IPS-11a (cell line): Measurements from ENCODE around the gene HIPK2.
"Not testable (repeated sequence)": the region's sequence is repeated elsewhere in the genome, so short reads cannot be mapped to it uniquely, and the experiment has no call there.

Experiments
- H3K4me3 ChIP-seq: one replicate; pipeline ENCODE4 v1.5.1; 2013; ENCODE audit warnings: low read depth, low read length, control low read depth

Gene HIPK2

DNA sequence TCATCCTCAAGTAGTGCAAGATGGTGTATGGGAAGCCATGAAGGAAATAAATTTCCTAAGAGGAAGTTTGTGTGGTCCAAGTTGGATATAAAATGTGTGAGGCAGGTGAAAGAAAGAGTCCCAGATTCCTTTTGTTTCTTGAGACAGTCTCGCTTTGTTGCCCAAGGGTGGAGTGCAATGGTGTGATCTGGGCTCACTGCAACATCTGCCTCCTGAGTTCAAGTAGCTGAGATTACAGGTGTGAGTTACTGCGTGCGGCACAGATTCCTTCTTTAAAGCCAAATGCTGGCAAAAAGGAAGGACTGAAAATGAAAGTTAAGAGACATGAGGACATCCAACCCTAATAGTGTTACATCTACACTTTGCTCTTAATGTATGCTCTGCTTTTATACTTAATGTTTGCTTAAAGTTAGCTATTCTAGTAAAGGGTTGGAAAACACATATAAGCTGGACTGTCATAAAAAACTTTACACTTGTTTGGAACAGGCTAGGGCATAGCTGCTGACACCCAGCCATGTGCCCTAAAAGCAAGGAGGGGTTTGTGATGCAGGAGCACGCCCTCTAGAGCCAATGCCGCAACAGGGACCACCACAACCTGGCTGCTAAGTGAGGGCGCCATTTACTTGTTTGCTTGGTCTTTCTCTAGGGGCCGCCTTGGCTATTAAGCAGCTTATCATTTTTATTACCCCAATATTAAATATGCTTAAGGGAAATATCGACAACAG is 219.8 kb downstream of the HIPK2 start:
- no peak overlapping the region for H3K4me3 ChIP-seq

DNA sequence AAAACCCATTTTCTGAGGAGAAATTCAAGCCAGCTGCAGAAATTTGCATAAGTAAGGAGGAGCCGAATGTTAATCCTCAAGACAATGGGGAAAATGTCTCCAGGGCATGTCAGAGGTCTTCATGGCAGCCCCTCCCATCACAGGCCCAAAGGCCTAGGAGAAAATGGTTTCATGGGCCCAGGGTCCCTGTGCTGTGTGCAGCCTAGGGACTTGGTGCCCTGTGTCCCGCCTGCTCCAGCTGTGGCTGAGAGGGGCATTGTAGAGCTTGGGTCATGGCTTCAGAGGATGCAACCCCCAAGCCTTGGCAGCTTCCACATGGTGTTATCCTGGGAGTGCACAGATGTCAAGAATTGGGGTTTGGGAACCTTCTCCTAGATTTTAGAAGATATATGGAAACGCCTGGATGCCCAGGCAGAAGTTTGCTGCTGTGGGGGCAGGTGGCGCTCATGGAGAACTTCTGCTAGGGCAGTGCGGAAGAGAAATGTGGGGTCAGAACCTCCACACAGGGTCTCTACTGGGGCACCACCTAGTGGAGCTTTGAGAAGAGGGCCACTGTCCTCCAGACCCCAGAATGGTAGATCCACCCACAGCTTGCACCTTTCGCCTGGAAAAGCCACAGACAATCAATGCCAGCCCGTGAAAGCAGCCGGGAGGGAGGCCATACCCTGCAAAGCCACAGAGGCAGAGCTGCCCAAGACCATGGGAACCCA is 223.7 kb downstream of the HIPK2 start:
- H3K4me3 ChIP-seq, result not testable (repeated sequence)

DNA sequence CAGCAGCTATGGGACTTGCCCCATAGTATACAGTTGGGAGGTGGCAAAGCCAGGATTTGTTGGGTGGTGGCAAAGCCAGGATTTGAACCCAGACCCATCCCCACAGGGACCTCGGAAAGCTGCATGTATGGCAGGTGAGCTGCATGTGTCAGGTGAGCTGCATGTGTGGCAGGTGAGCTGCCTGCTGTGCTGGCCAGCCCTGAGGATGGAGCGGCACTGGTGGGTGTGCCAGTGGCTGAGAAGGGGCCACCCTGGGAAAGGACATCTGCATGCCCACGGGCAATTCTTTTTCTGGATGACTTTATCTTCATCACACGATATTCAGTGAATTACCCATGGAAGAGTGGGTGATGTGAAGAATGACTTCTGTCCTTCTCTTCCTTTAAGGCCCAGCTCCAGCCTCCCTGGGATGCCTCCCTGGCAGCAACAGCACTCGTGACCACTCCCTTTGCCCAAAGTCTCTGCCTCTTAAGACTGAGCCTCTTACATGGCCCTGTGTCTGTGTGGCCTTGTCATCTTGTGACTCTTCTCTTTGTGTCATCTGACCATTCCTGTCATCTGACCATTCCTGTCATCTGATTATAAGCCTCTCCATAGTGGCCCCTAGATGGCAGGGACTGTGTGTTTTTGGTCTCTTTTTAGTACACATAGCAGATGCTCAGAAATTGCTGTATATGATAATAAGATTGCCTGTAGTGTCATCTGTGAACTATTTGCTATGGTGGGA is 229.3 kb downstream of the HIPK2 start:
- H3K4me3 ChIP-seq, result no peak overlapping the region

DNA sequence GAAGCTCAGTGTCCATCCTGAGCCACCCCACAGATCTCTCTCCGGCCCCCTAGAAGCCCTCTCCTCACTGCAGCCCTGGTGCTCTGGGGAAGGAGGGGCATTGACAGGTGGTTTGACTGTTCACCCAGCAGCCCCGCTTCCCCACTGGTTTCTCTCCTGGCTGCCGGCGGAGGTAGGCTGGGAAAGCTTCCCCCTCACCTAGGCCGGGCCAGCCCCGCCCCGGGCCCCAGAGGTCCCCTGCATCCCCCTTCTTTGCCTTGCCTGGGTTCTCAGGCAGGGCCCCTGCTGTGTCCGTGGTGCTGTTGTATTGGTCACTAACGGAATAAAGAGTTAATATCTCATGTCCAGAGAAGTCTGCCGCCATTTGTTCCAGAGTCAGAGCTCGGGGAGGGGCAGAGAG is 233.2 kb downstream of the HIPK2 start:
- no peak overlapping the region for H3K4me3 ChIP-seq

DNA sequence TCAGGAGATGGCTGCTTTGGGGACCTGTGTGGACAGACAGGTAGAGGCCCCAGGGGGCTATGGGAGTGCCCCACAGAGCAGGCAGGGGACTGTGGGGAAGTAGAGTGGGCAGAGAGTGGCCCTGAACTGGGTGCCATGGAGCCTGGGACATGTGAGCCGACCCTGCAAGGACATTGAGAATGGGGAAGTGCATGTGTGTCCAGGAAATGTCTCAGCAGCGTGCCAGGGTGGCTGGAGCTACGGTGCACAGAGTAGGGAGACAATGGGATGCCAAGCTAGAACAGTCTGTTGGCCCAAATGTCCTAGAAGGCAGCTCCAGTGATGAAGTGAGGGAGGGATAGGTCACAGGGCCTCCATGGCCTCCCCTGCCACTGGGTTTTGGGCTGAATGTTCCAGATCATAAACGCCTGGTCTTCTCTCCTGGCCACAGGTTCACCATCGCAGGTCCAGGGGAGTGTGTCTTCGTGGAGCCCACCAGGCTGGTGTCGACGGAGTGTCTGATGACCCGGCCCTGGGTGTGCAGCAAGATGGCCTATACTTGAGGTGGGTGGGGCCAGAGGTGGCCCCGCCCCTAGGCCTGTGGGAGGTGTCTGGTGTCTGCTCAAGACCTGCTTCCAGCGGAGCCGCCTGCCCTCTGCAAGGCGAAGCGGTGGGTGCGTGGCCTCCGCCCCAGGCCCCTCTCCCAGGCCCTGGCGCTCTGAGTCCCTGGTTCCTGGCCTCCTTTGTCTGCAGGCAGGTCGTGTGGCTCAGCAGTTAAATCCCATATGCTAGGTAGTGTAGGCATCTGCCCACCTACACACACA is 233.8 kb downstream of the HIPK2 start:
- H3K4me3 ChIP-seq, result no peak overlapping the region

DNA sequence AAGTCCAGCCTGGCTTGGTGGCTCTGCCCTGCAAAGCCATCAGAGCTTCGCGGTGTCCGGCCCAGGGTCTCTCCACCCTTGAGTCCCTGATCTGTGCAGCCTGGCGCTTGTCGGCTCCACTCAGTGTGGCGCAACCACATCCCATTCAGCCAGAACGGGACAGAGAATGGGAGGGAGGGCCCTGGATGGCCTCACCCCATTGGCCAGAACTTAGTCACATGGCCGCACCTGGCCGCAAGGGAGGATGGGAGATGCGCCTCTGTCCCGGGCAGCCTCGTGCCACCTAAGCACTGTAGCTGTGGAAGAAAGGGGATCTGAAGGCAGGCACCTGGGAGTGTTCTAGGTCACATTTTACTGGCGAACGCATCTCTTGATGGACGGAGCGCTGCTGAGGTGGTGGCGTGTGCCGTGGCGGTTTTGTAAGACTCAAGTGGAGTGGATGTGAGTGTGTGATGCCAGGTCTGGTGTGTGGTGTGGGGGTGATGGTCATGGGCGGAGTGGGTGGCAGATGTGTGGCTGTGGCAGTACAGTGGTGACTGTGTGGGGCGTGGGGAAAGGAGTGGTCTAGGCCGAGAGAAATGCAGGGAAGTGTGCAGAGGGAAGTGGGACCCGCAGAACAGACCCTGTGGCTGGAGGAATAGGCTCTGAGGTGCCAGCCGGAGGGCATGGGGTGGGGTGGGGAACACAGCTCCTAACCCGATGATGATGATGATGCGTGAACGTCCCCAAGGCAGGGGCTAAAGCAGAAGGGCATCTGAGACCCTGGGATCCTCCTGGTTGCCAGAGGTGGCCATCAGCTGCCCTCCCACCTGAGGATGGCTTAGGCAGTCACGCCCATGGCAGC is 235.3 kb downstream of the HIPK2 start:
- H3K4me3 ChIP-seq, result no peak overlapping the region

DNA sequence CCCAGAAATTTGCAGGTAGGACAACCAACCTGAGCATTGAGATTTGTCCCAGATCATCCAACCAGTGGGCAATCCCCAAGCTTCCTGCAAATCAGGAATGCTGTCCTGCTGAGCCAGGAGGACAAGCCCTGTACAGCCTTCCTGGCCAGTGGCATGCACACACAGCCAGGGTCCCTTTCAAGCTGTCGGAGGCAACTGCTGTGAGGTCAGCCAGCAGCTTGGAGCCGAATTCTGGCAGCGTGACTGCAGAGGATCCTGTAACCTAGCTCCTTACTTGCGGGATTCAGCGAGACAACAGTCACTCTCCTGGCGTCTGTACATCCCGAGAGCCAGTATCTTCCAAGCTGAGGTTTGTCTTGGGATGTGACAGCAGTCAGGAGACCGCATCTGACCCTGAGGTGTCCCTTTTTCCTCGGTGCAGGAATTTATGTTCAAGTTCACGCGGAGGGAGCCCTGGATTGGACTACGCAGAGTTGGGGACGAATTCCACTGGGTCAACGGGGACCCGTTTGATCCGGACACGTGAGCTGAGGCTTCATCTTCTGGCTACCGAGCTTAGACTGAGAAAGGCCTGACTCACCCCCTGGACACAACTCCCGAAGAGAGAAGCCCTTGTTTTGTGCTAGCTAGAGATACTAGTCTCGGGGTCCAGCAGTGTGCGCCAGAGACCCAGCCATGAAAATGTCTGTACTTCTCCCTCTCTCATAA is 236.0 kb downstream of the HIPK2 start:
- no peak overlapping the region for H3K4me3 ChIP-seq

DNA sequence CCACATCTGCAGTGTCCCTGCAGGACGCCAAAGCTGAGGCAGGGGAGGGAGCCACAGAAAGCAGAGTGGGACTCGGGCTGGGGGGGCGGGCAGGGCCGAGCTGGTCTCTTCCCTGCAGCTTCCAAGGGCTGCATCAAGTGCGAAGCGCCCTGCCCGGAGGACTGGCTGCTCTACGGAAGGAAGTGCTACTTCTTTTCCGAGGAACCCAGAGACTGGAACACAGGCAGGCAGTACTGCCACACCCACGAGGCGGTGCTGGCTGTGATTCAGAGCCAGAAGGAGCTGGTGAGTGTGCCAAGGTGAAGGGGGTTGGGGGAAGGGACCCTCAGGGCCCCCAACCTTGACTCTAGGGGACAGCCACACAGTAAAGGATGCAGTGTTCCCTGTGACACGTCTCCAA is 237.6 kb downstream of the HIPK2 start:
- H3K4me3 ChIP-seq, result no peak overlapping the region

DNA sequence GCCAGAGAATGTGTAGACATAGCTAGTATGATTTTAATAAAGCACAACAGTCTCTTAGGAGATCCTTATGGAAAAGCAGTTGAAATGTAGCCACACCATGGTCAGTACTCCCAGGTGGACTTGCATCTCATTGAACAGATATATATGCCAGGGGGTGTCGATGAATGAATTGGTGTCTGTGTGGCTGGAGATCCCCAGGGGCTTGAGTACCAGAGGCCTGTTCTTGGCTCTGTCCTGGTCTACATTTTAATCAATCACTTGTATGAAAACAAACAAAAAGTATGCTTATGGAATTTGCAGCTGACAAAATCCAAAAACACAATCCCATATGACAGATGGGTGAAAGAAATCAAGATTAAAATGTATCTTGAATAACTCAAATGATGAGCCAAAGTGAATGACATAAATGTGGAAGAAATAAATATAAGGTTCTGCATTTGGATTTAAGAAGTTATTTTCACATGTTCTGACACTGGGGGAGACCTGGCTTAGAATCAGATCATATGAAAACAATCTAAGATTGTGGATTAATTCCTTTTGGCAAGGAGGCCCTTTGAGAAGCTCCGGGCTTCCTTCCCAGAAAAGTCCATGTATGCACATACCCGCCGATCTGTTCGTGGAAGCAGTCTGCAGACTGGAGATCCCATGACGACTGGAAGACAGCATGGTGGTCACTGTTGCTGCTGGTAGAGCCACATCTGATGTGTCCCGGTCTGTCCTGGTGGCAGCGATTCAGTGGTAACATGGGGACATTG is 238.7 kb downstream of the HIPK2 start:
- no peak overlapping the region for H3K4me3 ChIP-seq

DNA sequence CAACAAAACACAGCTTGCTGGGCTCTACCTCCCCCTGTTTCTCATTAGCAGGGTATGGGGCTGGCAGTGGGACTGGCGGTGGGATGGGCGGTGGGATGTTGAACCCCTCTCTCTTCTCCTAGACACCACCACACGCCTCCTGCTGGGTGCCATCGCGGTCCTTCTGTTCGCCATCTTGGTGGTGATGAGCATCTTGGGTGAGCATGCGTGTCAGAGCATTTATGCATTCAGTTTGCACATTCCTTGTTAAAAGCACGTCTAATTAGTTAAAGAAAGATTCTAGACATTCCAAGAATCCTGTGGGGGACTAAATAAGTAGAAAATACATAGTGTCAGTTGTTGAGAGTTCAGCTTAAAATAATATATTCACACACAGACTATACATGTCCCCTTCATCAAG is 241.6 kb downstream of the HIPK2 start:
- H3K4me3 ChIP-seq, result no peak overlapping the region

DNA sequence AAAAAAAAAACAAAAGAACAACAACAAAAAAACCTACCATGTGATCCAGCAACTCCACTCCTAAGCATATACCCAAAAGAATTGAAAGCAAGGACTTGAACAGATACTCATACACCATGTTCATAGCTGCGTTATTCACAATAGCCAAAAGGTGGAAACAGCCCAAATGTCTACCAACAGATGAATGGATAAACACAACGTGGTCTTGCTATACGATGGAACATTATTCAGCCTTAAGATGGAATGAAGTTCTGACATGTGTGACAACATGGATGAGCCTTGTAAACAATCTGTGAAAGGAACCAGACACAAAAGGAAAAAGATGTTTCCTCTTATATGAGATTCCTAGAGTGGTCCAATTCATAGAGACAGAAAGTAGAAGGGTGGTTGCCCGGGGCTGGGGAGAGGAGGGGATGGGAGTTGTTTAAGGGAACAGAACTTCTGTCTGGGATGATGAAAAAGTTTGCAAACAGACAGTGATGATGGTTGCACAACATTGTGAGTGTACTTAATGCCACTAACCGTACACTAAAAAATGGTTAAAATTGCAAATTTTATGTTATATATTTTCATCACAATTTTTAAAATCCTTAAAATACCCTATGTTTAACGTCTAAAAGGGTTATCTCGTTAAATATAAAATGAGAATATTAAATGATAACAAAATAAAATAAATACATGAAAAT is 242.7 kb downstream of the HIPK2 start:
- H3K4me3 ChIP-seq, result no peak overlapping the region

DNA sequence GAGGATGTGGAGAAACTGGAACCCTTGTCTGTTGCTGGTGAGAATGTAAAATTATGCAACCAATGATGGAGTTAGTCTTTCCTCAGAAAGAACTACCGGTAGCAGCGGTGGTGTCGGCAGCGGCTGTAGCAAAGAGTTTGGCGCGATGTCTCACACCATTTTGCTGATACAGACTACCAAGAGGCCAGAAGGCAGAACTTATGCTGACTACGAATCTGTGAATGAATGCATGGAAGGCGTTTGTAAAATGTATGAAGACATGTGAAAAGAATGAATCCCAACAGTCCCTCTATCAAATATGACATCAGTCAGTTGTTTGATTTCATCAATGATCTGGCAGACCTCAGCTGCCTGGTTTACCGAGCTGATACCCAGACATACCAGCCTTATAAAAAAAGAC is 243.7 kb downstream of the HIPK2 start:
- no peak overlapping the region for H3K4me3 ChIP-seq

DNA sequence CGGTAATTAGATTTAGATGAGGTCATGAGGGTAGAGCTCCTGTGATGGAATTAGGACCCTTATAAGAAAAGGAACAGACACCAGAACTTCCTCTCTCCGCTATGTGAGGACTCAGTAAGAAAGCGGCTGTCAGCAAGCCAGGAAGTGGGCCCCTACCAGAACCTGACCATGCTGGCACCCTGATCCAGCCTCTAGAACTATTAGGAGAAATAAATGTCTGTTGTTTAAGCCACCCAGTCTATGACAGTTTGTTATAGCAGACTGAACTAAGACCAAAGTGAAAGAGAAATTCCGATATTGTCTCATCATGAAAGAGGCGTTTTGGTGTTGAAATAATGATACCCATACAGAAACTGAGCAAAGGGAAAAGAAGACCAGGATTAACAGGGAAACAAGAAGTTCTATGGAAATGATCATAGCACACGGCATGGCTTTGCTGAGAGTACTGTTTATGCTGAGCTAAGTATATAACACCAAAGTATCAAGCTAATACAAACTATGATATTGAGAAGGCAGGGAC is 245.1 kb downstream of the HIPK2 start:
- no peak overlapping the region for H3K4me3 ChIP-seq

DNA sequence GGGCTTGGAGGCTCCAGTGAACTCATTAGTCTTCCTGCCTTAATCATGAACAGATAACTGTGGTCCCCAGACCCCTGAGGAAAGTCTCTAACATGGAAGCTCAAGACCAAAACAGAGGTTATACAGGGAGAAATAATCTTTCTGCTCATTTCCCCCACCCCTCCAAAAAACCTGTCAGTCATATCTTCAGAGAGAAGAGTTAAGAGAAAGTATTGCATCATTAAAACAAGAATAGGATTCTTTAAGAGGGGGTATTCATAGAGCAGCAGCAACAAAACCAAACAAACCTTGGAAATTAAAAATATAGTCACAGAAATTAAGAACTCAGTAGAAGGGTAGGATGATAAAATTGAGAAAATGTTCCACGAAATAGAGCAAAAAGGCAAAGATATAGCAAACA is 246.7 kb downstream of the HIPK2 start:
- H3K4me3 ChIP-seq, result no peak overlapping the region

DNA sequence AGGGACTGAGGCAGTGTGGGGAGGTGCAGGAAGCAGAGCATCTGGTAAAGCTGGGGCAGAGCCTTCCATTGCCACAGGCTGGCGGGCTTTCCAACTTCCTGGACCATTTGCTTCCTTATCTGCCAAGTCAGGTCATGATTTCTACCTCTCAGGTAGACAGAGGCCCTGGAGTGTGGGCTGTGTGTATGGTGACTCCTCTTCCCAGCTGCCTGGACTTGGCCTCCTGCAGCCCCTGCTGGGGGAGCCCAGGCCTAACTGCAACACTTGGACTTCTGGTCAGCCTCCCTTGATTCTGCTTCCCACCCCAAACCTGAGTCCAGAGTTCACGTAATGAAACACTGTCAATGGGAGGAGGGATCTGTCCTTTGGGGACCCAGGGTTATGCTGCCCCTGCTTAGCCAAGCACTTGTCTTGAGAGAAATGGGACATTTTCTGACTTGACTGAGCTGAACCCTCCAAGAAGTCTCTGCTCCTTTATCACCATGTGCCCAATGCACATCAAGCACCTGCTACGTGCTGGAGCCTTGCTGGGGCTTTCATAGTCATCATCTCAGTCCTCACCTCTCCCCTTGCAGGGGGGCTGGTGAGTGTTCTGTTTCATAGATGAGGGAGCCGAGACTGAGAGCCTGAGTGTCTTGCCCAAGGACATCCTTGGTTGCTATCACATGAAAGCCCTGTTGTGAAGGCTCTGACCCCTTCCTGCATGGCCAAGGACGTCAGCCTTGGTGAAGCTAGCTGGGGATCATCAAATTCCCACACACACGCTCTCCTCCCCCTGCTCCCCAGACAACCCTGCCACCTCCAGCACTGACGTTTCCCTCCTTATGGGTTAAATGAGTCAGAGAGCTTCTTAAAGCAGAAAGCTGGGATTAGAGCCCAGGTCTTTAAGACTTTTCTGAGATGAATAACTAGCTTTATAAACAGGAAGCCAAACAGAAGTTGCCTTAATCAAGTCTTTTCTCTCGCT is 250.9 kb downstream of the HIPK2 start:
- no peak overlapping the region for H3K4me3 ChIP-seq

DNA sequence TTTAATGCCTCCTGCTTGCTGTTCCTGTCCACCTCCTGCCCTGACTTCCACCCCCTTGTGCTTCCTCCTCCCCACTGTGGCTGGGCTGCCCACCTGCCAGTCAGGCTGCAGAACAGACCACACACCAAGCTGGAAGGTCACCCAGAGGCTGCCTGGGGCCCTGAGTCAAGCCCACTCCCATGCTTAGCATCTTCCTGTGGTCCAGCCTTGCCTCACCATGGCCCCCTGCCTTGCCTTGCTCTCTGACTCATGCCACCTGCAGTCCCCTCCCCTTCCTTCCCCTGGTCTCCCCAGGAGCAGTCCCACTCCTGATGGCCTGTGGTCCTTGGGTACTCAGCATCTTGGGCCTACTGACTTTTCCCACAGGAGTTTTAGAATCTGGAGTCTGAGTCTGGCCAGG is 252.0 kb downstream of the HIPK2 start:
- H3K4me3 ChIP-seq, result no peak overlapping the region

DNA sequence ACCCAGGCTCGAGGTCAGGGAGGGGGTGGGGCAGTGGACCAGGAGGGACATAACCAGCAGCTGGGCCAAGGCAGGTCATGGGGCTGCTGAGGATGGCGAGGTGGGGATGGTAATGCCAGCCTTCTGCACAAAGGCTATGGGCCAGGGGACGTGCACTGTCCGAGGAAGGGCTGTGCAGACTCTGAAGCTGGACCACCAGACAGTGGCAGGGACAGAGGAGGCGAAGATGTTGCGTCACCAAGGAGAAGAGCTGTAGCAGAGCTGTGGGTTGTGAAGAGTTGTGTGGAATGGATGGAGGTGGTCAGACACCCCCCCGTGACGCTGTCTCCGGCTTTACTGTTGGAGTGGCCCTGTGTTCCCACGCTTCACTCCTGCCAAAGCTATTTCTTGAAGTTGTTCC is 252.6 kb downstream of the HIPK2 start:
- no peak overlapping the region for H3K4me3 ChIP-seq
